Astrocyte of the cerebellum (primary cell): ENCODE data around the gene AKNA.

ENCODE experiments used
- DNase-seq: peaks from one replicate; pipeline ENCODE4 v3.0.0-alpha.2; 2011; ENCODE audit warnings: low read depth
- H3K4me3 ChIP-seq: 2 replicates; pipeline ENCODE4 v1.5.1; 2011; ENCODE audit warnings: mild to moderate bottlenecking, low read depth, low read length, moderate library complexity
- CTCF ChIP-seq: IDR thresholded peaks from 2 replicates; pipeline ENCODE4 v1.5.1; 2012; ENCODE audit warnings: low read length, low read depth, moderate library complexity, mild to moderate bottlenecking; ENCODE audit errors: missing control alignments
- in situ Hi-C: cut with HindIII; loops from 2 replicates; pipeline ENCODE4 v1.10.0; 2017; ENCODE audit warnings: low sequenced_read_pairs

The AKNA gene

GRCh38 chr9:114299286-114300152, 88.3 kb downstream of the AKNA start:
- TF ChIP-seq CTCF, result no peak
- in situ Hi-C loops, result no loop called here
- H3K4me3 ChIP-seq, result no peak overlapping the region
- DNase-seq, result no peak

GRCh38 chr9:114296338-114296737, 91.4 kb downstream of the AKNA start:
- no peak for TF ChIP-seq CTCF
- no peak for DNase-seq
- in situ Hi-C loops, result no loop called here

GRCh38 chr9:114294664-114295063, 93.1 kb downstream of the AKNA start:
- no peak overlapping the region for H3K4me3 ChIP-seq
- in situ Hi-C loops, result no loop called here
- no peak for DNase-seq
- TF ChIP-seq CTCF, result no peak

More at GRCh38 chr9:114296338-114296737, 91.4 kb downstream of the AKNA start:
- H3K4me3 ChIP-seq, result no peak overlapping the region

- no peak for TF ChIP-seq CTCF
- no peak for DNase-seq
- in situ Hi-C loops, result no loop called here
- no peak overlapping the region for H3K4me3 ChIP-seq
These were observed 95.7 kb downstream of the AKNA start for GRCh38 chr9:114291886-114292590.

- in situ Hi-C loops, result no loop called here
- no peak overlapping the region for H3K4me3 ChIP-seq
- DNase-seq, result peak; percentile 42
- TF ChIP-seq CTCF, result peak; percentile 88
These were observed 96.7 kb downstream of the AKNA start for GRCh38 chr9:114291064-114291474.

- no peak for TF ChIP-seq CTCF
- no peak for DNase-seq
- in situ Hi-C loops, result no loop called here
- no peak overlapping the region for H3K4me3 ChIP-seq
These were observed 97.2 kb downstream of the AKNA start for GRCh38 chr9:114290561-114290986.
